Upper lobe of left lung (tissue), 4 donors: Measurements from ENCODE around the gene RAB6B.

Experiments
- CTCF ChIP-seq, 6 experiments: fragments of 450-650 bp in 4 of 6; fragments of 200-600 bp in 2 of 6; sonication (generic) in 2 of 6; IDR thresholded peaks; one replicate each; pipeline ENCODE4 v1.5.1; 2016 to 2019; ENCODE audit warnings: antibody characterized with exemption in 6 of 6
- EP300 ChIP-seq, 4 donors: sonication (generic); formaldehyde crosslinking; IDR thresholded peaks; one replicate each; pipeline ENCODE4 v1.5.1; 2017; ENCODE audit warnings: antibody characterized with exemption in 4 of 4, control low read depth in 2 of 4

GRCh38 chr3:133932009-133932408 lies 36.3 kb upstream of the RAB6B start:
- TF ChIP-seq CTCF (IDR thresholded peaks at IDR 0.05) (no peak), EP300 (IDR thresholded peaks at IDR 0.05) (no peak)
